Right lobe of liver (tissue), 6 donors: ENCODE results near the gene GOSR2. TPM values are rescaled to one million over a fixed set of nuclear protein-coding genes. Genes with fewer than 3 reads are reported as not detected.

ENCODE experiments used
- ATAC-seq, 4 donors: fragments of 200-7000 bp; cut with Tn5 transposase; one replicate each; pipeline ENCODE4 v1.9.1; 2020; ENCODE audit warnings: mild to moderate bottlenecking in 4 of 4, moderate library complexity in 4 of 4
- DNase-seq, 3 donors: peaks; one replicate each; pipeline ENCODE4 v3.0.0-alpha.2; 2020
- H3K27ac ChIP-seq, 3 donors: fragments of 200-600 bp; one replicate each; pipeline ENCODE4 v1.8.0; 2022
- H3K27me3 ChIP-seq, 2 donors: fragments of 200-600 bp; one replicate each; pipeline ENCODE4 v1.8.0; 2022
- H3K36me3 ChIP-seq, 4 donors: fragments of 200-600 bp; sonication (generic) in 1 of 4; one replicate each; pipeline versions ENCODE4 v1.5.1 to v1.8.0; 2017 to 2022; ENCODE audit warnings: control low read depth in 1 of 4
- H3K4me1 ChIP-seq, 4 donors: fragments of 200-600 bp; sonication (generic) in 1 of 4; one replicate each; pipeline versions ENCODE4 v1.5.1 to v1.8.0; 2017 to 2022; ENCODE audit warnings: control low read depth in 1 of 4
- H3K4me3 ChIP-seq, 3 donors: fragments of 200-600 bp; one replicate each; pipeline ENCODE4 v1.8.0; 2022
- H3K9me3 ChIP-seq, 4 donors: fragments of 200-600 bp; sonication (generic) in 1 of 4; one replicate each; pipeline versions ENCODE4 v1.5.1 to v1.8.0; 2017 to 2022; ENCODE audit warnings: control low read depth in 1 of 4
- CTCF ChIP-seq, 4 donors: fragments of 200-600 bp in 3 of 4; fragments of 450-650 bp in 1 of 4; IDR thresholded peaks; one replicate each; pipeline versions ENCODE4 v1.5.1 to v1.8.0; 2016 to 2022; ENCODE audit warnings: antibody characterized with exemption in 4 of 4, mild to moderate bottlenecking in 2 of 4
- POLR2A ChIP-seq: fragments of 450-650 bp; IDR thresholded peaks from one replicate; pipeline ENCODE4 v1.6.1; 2017; ENCODE audit warnings: antibody characterized with exemption, mild to moderate bottlenecking
- WGBS: methylation state at CpG from one replicate; pipeline ENCODE4 v1.1.6; 2018; ENCODE audit warnings: low coverage, low lambda C conversion rate; ENCODE audit not compliant: insufficient coverage; ENCODE audit errors: missing lambda C conversion rate; 5-methylcytosine and 5-hydroxymethylcytosine counted together
- intact Hi-C, 2 donors: fragments of 100-400 bp; cut with DNase I; formaldehyde crosslinking; loops; one replicate each; pipeline versions ENCODE4 v1.11.2 to v1.14.1; 2022
- total RNA-seq, 6 experiments: library from RNA; depleted of rRNA in 2 of 6; stranded (reverse); fragments of >200 nt in 2 of 6; fragmentation: NEBNext Ultra II Directional in 3 of 6; extraction: Animal tissue kit (Norgen Biotek cat#: 25700) in 3 of 6; gene quantifications; one replicate each; pipeline versions ENCODE4 v1.1.0 to v1.2.4, GENCODE V29; 2016 to 2023
- donor health status: DM: no; HTN: yes; CAD: no.
- donor health status: DM: no; HTN: no; CAD: no.
- donor health status: DM: no; HTN: no; CAD: no.
- donor health status: DM: no; HTN: yes; CAD: no.
- donor health status: DM: no; HTN: yes; CAD: no.

GOSR2 gene
- total RNA-seq, 6 experiments from 2014 or later: 22.9 to 44.1 (median 33.3) TPM

GRCh38 chr17:46885415-46886309 is 37.3 kb upstream of the GOSR2 start:
- Histone ChIP-seq H3K9me3 (no peaks in the 10 kb centered on the region), H3K27me3 (no peaks in the 10 kb centered on the region), H3K27ac (no peak overlapping the region), H3K4me1 (no peaks in the 10 kb centered on the region), H3K36me3 (no peaks in the 10 kb centered on the region), H3K4me3 (no peak overlapping the region)
- no peak for TF ChIP-seq POLR2A
- no peak for TF ChIP-seq CTCF (IDR thresholded peaks at IDR 0.05)
- no peak for ATAC-seq
- no peak for DNase-seq
- intact Hi-C loops: loop anchor here in 1 of 2 donors (10.0 kb wide), 1 partner anchor 49 kb away; no protein-coding TSS in a partner anchor
- 67% methylated on average over 8 of the region's 10 CpGs for WGBS

- intact Hi-C loops: loop anchor here in 1 of 2 donors (10.0 kb wide), 1 partner anchor 49 kb away; no protein-coding TSS in a partner anchor
- DNase-seq: no peak
- no peak for TF ChIP-seq CTCF (IDR thresholded peaks at IDR 0.05)
- Histone ChIP-seq H3K4me1 (no peaks in the 10 kb centered on the region), H3K4me3 (no peak overlapping the region), H3K27ac (no peak overlapping the region), H3K27me3 (no peaks in the 10 kb centered on the region), H3K9me3 (no peaks in the 10 kb centered on the region), H3K36me3 (no peaks in the 10 kb centered on the region)
- 75% methylated on average over 1 of the region's 1 CpG for WGBS
- no peak for ATAC-seq
Measured at GRCh38 chr17:46886310-46886663, 36.7 kb upstream of the GOSR2 start.

- intact Hi-C loops: loop anchor here in 1 of 2 donors (10.0 kb wide), 1 partner anchor 47 kb away; no protein-coding TSS in a partner anchor
- Histone ChIP-seq H3K27me3 (no peaks in the 10 kb centered on the region), H3K4me1 (no peaks in the 10 kb centered on the region), H3K36me3 (no peaks in the 10 kb centered on the region), H3K4me3 (no peak overlapping the region), H3K27ac (no peak overlapping the region), H3K9me3 (no peaks in the 10 kb centered on the region)
- TF ChIP-seq CTCF (IDR thresholded peaks at IDR 0.05) (no peak), POLR2A (no peak)
- ATAC-seq (no peak), DNase-seq (no peak)
- WGBS: 100% methylated on average over 3 of the region's 3 CpGs
Measured at GRCh38 chr17:46887717-46888116, 35.2 kb upstream of the GOSR2 start.

GRCh38 chr17:46888727-46889126 is 34.2 kb upstream of the GOSR2 start:
- no peaks in the 10 kb centered on the region for H3K4me1 ChIP-seq
- no peaks in the 10 kb centered on the region for H3K27me3 ChIP-seq
- H3K9me3 ChIP-seq: no peaks in the 10 kb centered on the region
- no peak overlapping the region for H3K4me3 ChIP-seq
- intact Hi-C loops: loop anchor here in 1 of 2 donors (10.0 kb wide), 1 partner anchor 46 kb away; no protein-coding TSS in a partner anchor
- H3K27ac ChIP-seq: no peak overlapping the region
- TF ChIP-seq CTCF (IDR thresholded peaks at IDR 0.05): no peak
- TF ChIP-seq POLR2A: no peak
- no peaks in the 10 kb centered on the region for H3K36me3 ChIP-seq
- WGBS: no CpG with 5 or more reads among the region's 1 CpG
- DNase-seq: no peak
- ATAC-seq: no peak
